Neuron (in vitro differentiated cells): ENCODE measurements around the gene ADAMTS6.
"Not testable (repeated sequence)": the region's sequence is repeated elsewhere in the genome, so short reads cannot be mapped to it uniquely, and the experiment has no call there.

Experiments
- H2AFZ ChIP-seq: one replicate; pipeline ENCODE4 v1.6.1; 2013; ENCODE audit warnings: low read depth, mild to moderate bottlenecking, inconsistent platforms, low read length, moderate library complexity
- H3K27me3 ChIP-seq: one replicate; pipeline ENCODE4 v1.6.1; 2013; ENCODE audit warnings: low read length; ENCODE audit not compliant: insufficient read depth
- H3K36me3 ChIP-seq: one replicate; pipeline ENCODE4 v1.6.1; 2013; ENCODE audit warnings: low read length; ENCODE audit not compliant: insufficient read depth
- H3K4me1 ChIP-seq: one replicate; pipeline ENCODE4 v1.6.1; 2013; ENCODE audit warnings: low read length; ENCODE audit not compliant: insufficient read depth
- H3K4me3 ChIP-seq: 2 replicates; pipeline ENCODE4 v1.5.1; 2013; ENCODE audit warnings: mild to moderate bottlenecking, low read length, moderate library complexity
- H3K9me3 ChIP-seq: one replicate; pipeline ENCODE4 v1.6.1; 2013; ENCODE audit warnings: low read length

The ADAMTS6 gene

GRCh38 chr5:65332591-65332990 lies 149.1 kb downstream of the ADAMTS6 start:
- no peaks in the 10 kb centered on the region for H3K36me3 ChIP-seq
- no peak overlapping the region for H2AFZ ChIP-seq
- H3K4me1 ChIP-seq: peaks cover 6% of the 10 kb centered on the region
- H3K9me3 ChIP-seq: no peaks in the 10 kb centered on the region
- H3K4me3 ChIP-seq: no peak overlapping the region
- H3K27me3 ChIP-seq: no peaks in the 10 kb centered on the region

- no peaks in the 10 kb centered on the region for H3K27me3 ChIP-seq
- no peak overlapping the region for H3K4me3 ChIP-seq
- H3K9me3 ChIP-seq: no peaks in the 10 kb centered on the region
- H3K4me1 ChIP-seq: peaks cover 6% of the 10 kb centered on the region
- no peak overlapping the region for H2AFZ ChIP-seq
- no peaks in the 10 kb centered on the region for H3K36me3 ChIP-seq
Observed at GRCh38 chr5:65329266-65329665, 152.5 kb downstream of the ADAMTS6 start.

- no peak overlapping the region for H2AFZ ChIP-seq
- peaks cover 6% of the 10 kb centered on the region for H3K4me1 ChIP-seq
- H3K27me3 ChIP-seq: no peaks in the 10 kb centered on the region
- H3K9me3 ChIP-seq: no peaks in the 10 kb centered on the region
- H3K36me3 ChIP-seq: no peaks in the 10 kb centered on the region
- no peak overlapping the region for H3K4me3 ChIP-seq
Observed at GRCh38 chr5:65327582-65327981, 154.1 kb downstream of the ADAMTS6 start.

- H2AFZ ChIP-seq: no peak overlapping the region
- no peaks in the 10 kb centered on the region for H3K36me3 ChIP-seq
- H3K9me3 ChIP-seq: no peaks in the 10 kb centered on the region
- no peaks in the 10 kb centered on the region for H3K27me3 ChIP-seq
- H3K4me1 ChIP-seq: peaks cover 6% of the 10 kb centered on the region
- no peak overlapping the region for H3K4me3 ChIP-seq
Observed at GRCh38 chr5:65326922-65327321, 154.8 kb downstream of the ADAMTS6 start.

GRCh38 chr5:65324226-65324625 lies 157.5 kb downstream of the ADAMTS6 start:
- H3K27me3 ChIP-seq: no peaks in the 10 kb centered on the region
- H3K4me3 ChIP-seq: no peak overlapping the region
- no peak overlapping the region for H2AFZ ChIP-seq
- H3K36me3 ChIP-seq: no peaks in the 10 kb centered on the region
- peaks cover 2% of the 10 kb centered on the region for H3K4me1 ChIP-seq
- H3K9me3 ChIP-seq: no peaks in the 10 kb centered on the region

- not testable (repeated sequence) for H3K4me1 ChIP-seq, H3K27me3 ChIP-seq, H3K4me3 ChIP-seq, H2AFZ ChIP-seq, H3K36me3 ChIP-seq, H3K9me3 ChIP-seq
Observed at GRCh38 chr5:65320704-65321103, 161.0 kb downstream of the ADAMTS6 start.

- H3K9me3 ChIP-seq: no peaks in the 10 kb centered on the region
- no peaks in the 10 kb centered on the region for H3K36me3 ChIP-seq
- H3K4me1 ChIP-seq: no peaks in the 10 kb centered on the region
- no peak overlapping the region for H3K4me3 ChIP-seq
- no peak overlapping the region for H2AFZ ChIP-seq
- H3K27me3 ChIP-seq: no peaks in the 10 kb centered on the region
Observed at GRCh38 chr5:65320250-65320649, 161.5 kb downstream of the ADAMTS6 start.

- H3K4me3 ChIP-seq: no peak overlapping the region
- H3K27me3 ChIP-seq: no peaks in the 10 kb centered on the region
- no peaks in the 10 kb centered on the region for H3K4me1 ChIP-seq
- H3K36me3 ChIP-seq: no peaks in the 10 kb centered on the region
- H3K9me3 ChIP-seq: no peaks in the 10 kb centered on the region
- H2AFZ ChIP-seq: no peak overlapping the region
Observed at GRCh38 chr5:65307931-65308330, 173.8 kb downstream of the ADAMTS6 start.

GRCh38 chr5:65307088-65307487 lies 174.6 kb downstream of the ADAMTS6 start:
- Histone ChIP-seq H3K9me3 (no peaks in the 10 kb centered on the region), H3K36me3 (no peaks in the 10 kb centered on the region), H3K4me3 (no peak overlapping the region), H3K27me3 (no peaks in the 10 kb centered on the region), H3K4me1 (no peaks in the 10 kb centered on the region), H2AFZ (no peak overlapping the region)

GRCh38 chr5:65305913-65306312 lies 175.8 kb downstream of the ADAMTS6 start:
- H3K4me3 ChIP-seq: no peak overlapping the region
- H3K9me3 ChIP-seq: no peaks in the 10 kb centered on the region
- no peaks in the 10 kb centered on the region for H3K4me1 ChIP-seq
- H3K36me3 ChIP-seq: no peaks in the 10 kb centered on the region
- H3K27me3 ChIP-seq: no peaks in the 10 kb centered on the region
- no peak overlapping the region for H2AFZ ChIP-seq

GRCh38 chr5:65299861-65300260 lies 181.9 kb downstream of the ADAMTS6 start:
- no peaks in the 10 kb centered on the region for H3K27me3 ChIP-seq
- H2AFZ ChIP-seq: no peak overlapping the region
- H3K4me3 ChIP-seq: no peak overlapping the region
- no peaks in the 10 kb centered on the region for H3K36me3 ChIP-seq
- H3K4me1 ChIP-seq: no peaks in the 10 kb centered on the region
- no peaks in the 10 kb centered on the region for H3K9me3 ChIP-seq

GRCh38 chr5:65296067-65296466 lies 185.7 kb downstream of the ADAMTS6 start:
- Histone ChIP-seq H3K9me3 (no peaks in the 10 kb centered on the region), H2AFZ (no peak overlapping the region), H3K4me1 (no peaks in the 10 kb centered on the region), H3K4me3 (no peak overlapping the region), H3K36me3 (no peaks in the 10 kb centered on the region), H3K27me3 (no peaks in the 10 kb centered on the region)

- Histone ChIP-seq H3K4me3 (no peak overlapping the region), H3K36me3 (no peaks in the 10 kb centered on the region), H3K9me3 (no peaks in the 10 kb centered on the region), H3K4me1 (no peaks in the 10 kb centered on the region), H3K27me3 (no peaks in the 10 kb centered on the region), H2AFZ (no peak overlapping the region)
Observed at GRCh38 chr5:65292196-65292595, 189.5 kb downstream of the ADAMTS6 start.

GRCh38 chr5:65290677-65291076 lies 191.0 kb downstream of the ADAMTS6 start:
- H3K4me3 ChIP-seq: no peak overlapping the region
- H3K4me1 ChIP-seq: no peaks in the 10 kb centered on the region
- no peak overlapping the region for H2AFZ ChIP-seq
- H3K9me3 ChIP-seq: no peaks in the 10 kb centered on the region
- H3K27me3 ChIP-seq: no peaks in the 10 kb centered on the region
- H3K36me3 ChIP-seq: no peaks in the 10 kb centered on the region
